ENCODE results near the gene UBE3C. TPM values are rescaled to one million over a fixed set of nuclear protein-coding genes. Genes with fewer than 3 reads are reported as not detected.

Gene UBE3C
- total RNA-seq, 1 experiment from 2014 or later, result 87.6 TPM

- ATAC-seq (no peak), DNase-seq (ENCODE audit: low read depth, low spot score) (no peak)
- H3K4me1 ChIP-seq (ENCODE audit: control insufficient read depth, insufficient read depth, low read length), result no peaks in the 10 kb centered on the region
- no peaks in the 10 kb centered on the region for H3K27me3 ChIP-seq (ENCODE audit: control insufficient read depth, insufficient read depth, low read length)
- H3K9me3 ChIP-seq (ENCODE audit: control insufficient read depth, insufficient read depth, low read depth, low read length), result no peaks in the 10 kb centered on the region
- H3K4me3 ChIP-seq (ENCODE audit: low read depth in 2 of 2, low read length in 2 of 2), result no peak overlapping the region
- no peak for TF ChIP-seq SIN3A (IDR thresholded peaks at IDR 0.05; ENCODE audit: borderline replicate concordance, insufficient read depth, low read depth, low read length)
- no peak for TF ChIP-seq CTCF (IDR thresholded peaks at IDR 0.05)
- TF ChIP-seq TCF7L2 (IDR thresholded peaks at IDR 0.05; ENCODE audit: low read depth, low read length), result no peak
- in situ Hi-C loops (cut with HindIII; ENCODE audit: low pct_unique_long_range_greater_than_20kb, low sequenced_read_pairs), result no loop called here
- H3K27ac ChIP-seq (ENCODE audit: low read length), result no peak overlapping the region
- no TSS peak for BruUV-seq (replicated peaks)
- intact Hi-C loops (cut with micrococcal nuclease; ENCODE audit: unreplicated experiment), result no loop called here
- POLR2A ChIA-PET, result no interaction called here
- peaks cover 50% of the 10 kb centered on the region for H3K36me3 ChIP-seq (ENCODE audit: control insufficient read depth, insufficient read depth, low read length)
- CTCF ChIA-PET, result no interaction called here
Observed at GRCh38 chr7:157177983-157178381, 39.3 kb downstream of the UBE3C start.

GRCh38 chr7:157183832-157184231, 45.1 kb downstream of the UBE3C start:
- Histone ChIP-seq H3K4me3 (ENCODE audit: low read depth in 2 of 2, low read length in 2 of 2) (no peak overlapping the region), H3K36me3 (ENCODE audit: control insufficient read depth, insufficient read depth, low read length) (peaks cover 61% of the 10 kb centered on the region), H3K4me1 (ENCODE audit: control insufficient read depth, insufficient read depth, low read length) (no peaks in the 10 kb centered on the region), H3K27ac (ENCODE audit: low read length) (no peak overlapping the region), H3K9me3 (ENCODE audit: control insufficient read depth, insufficient read depth, low read depth, low read length) (no peaks in the 10 kb centered on the region), H3K27me3 (ENCODE audit: control insufficient read depth, insufficient read depth, low read length) (no peaks in the 10 kb centered on the region)
- no peak for TF ChIP-seq CTCF (IDR thresholded peaks at IDR 0.05)
- TF ChIP-seq TCF7L2 (IDR thresholded peaks at IDR 0.05; ENCODE audit: low read depth, low read length), result no peak
- no peak for TF ChIP-seq POLR2AphosphoS5 (IDR thresholded peaks at IDR 0.05; ENCODE audit: low read depth, low read length)
- no peak for TF ChIP-seq SIN3A (IDR thresholded peaks at IDR 0.05; ENCODE audit: borderline replicate concordance, insufficient read depth, low read depth, low read length)
- TF ChIP-seq REST (IDR thresholded peaks at IDR 0.05; ENCODE audit: insufficient read depth in 1 of 2, low read depth in 2 of 2, low read length in 1 of 2), result no peak
- DNase-seq (ENCODE audit: low read depth, low spot score) (no peak), ATAC-seq (no peak)
- ChIA-PET CTCF (no interaction called here), POLR2A (no interaction called here)
- in situ Hi-C loops (cut with HindIII; ENCODE audit: low pct_unique_long_range_greater_than_20kb, low sequenced_read_pairs) (no loop called here), intact Hi-C loops (cut with micrococcal nuclease; ENCODE audit: unreplicated experiment) (no loop called here)
- BruUV-seq (replicated peaks), result no TSS peak

All from Panc1 (cell line).